SH-SY5Y (cell line): ENCODE measurements around the gene GPA33.

Experiments used
- GATA2 ChIP-seq: IDR thresholded peaks from 2 replicates; pipeline ENCODE4 v1.6.1; 2011; ENCODE audit warnings: mild to moderate bottlenecking, low read depth, low read length
- GATA3 ChIP-seq: IDR thresholded peaks from 2 replicates; pipeline ENCODE4 v1.6.1; 2011; ENCODE audit warnings: low read depth, mild to moderate bottlenecking, low read length, moderate library complexity

GRCh38 chr1:167116174-167116573, 26.0 kb upstream of the GPA33 start:
- TF ChIP-seq GATA2 = no peak
- TF ChIP-seq GATA3 = no peak
